ENCODE results near the gene CSTPP1.
"Not testable (repeated sequence)": the region's sequence is repeated elsewhere in the genome, so short reads cannot be mapped to it uniquely, and the experiment has no call there.

Gene CSTPP1

DNA sequence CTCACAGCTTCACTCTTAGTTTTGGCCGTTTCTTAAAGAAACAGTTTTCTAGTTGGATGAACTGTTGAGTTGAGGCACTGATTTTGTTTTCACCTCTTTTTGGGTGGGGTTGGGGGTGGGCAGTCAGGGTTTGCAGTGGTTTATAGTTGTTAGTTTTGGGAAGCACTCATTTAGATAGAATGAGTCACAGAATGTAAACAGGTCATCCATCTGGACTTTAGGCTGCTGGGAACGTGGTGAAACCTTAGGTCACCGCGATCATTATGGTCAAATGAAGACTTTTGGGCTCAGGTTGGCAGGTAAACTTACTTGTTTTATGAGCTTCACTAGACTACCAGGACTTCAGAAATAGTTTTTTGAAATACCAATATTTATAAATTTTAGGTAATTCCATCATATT lies 48.4 kb downstream of the CSTPP1 start:
- Histone ChIP-seq H3K27ac (replicated peaks; ENCODE audit: low read length) (no peak overlapping the region), H3K79me1 (ENCODE audit: low read depth, low read length) (no peaks in the 10 kb centered on the region), H3K36me3 (replicated peaks in 1 of 2; ENCODE audit: control insufficient read depth in 2 of 2, insufficient read depth in 2 of 2, low read length in 2 of 2) (peaks cover 0 to 27% of the 10 kb centered on the region in 2 donors), H3K14ac (ENCODE audit: low read length) (no peak overlapping the region), H3K4me1 (ENCODE audit: control insufficient read depth in 2 of 2, insufficient read depth in 1 of 2, low read depth in 1 of 2, low read length in 2 of 2) (no peaks in the 10 kb centered on the region), H2BK5ac (ENCODE audit: low read length) (no peak overlapping the region), H3K27me3 (ENCODE audit: control insufficient read depth in 3 of 3, insufficient read depth in 3 of 3, low read depth in 1 of 3, low read length in 3 of 3) (no peaks in the 10 kb centered on the region), H3K9me3 (replicated peaks in 1 of 2; ENCODE audit: control insufficient read depth in 2 of 2, insufficient read depth in 1 of 2, low read depth in 1 of 2, low read length in 2 of 2) (peaks cover 0 to 7% of the 10 kb centered on the region in 2 donors), H3K9ac (ENCODE audit: low read depth, low read length, poor library complexity) (no peak overlapping the region), H3K18ac (ENCODE audit: low read length) (no peak overlapping the region), H4K8ac (ENCODE audit: low read depth, low read length) (no peak overlapping the region), H4K91ac (ENCODE audit: low read depth, low read length, poor library complexity) (no peak overlapping the region), H3K23ac (ENCODE audit: low read depth, low read length, poor library complexity) (no peak overlapping the region), H3K4ac (ENCODE audit: low read length) (no peak overlapping the region), H3K4me2 (ENCODE audit: insufficient read depth, low read length, poor library complexity, severe bottlenecking) (no peak overlapping the region), H2BK15ac (ENCODE audit: low read length) (no peak overlapping the region), H2AFZ (ENCODE audit: low read length) (no peak overlapping the region), H2BK120ac (ENCODE audit: low read depth, low read length) (no peak overlapping the region), H2BK12ac (ENCODE audit: low read length) (no peak overlapping the region), H2AK5ac (ENCODE audit: low read depth, low read length) (no peak overlapping the region), H3K4me3 (ENCODE audit: low read length in 2 of 2) (no peak overlapping the region)
- no CpG with 5 or more reads among the region's 4 CpGs for WGBS, 2 donors (ENCODE audit: extremely low coverage in 2 of 2, insufficient read length in 2 of 2, insufficient replicate concordance in 1 of 2)
- no peak for DNase-seq (ENCODE audit: low spot score)

DNA sequence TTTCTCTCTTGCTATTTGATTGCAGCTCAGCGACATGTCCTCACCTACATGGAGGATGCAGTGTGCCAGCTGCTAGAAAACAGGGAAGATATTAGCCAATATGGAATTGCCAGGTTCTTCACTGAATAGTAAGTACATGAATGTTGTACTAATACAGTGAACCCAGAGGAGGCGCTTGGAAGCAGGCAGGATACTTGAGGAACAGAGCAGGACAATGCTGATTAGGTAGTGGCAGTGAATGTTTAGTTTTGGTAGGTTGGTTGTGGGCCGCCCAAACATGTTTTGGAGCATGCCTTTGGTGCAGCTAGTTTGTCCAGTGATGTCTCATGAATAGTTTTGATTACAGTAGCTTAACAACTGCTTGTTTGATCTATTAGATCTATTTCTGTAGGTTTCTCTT lies 50.6 kb downstream of the CSTPP1 start:
- no peak overlapping the region for H4K91ac ChIP-seq (ENCODE audit: low read depth, low read length, poor library complexity)
- H3K18ac ChIP-seq (ENCODE audit: low read length): no peak overlapping the region
- no peak overlapping the region for H3K14ac ChIP-seq (ENCODE audit: low read length)
- no peaks in the 10 kb centered on the region for H3K27me3 ChIP-seq (ENCODE audit: control insufficient read depth in 3 of 3, insufficient read depth in 3 of 3, low read depth in 1 of 3, low read length in 3 of 3)
- H2BK5ac ChIP-seq (ENCODE audit: low read length): no peak overlapping the region
- no peak overlapping the region for H3K4me3 ChIP-seq (ENCODE audit: low read length in 2 of 2)
- no peak overlapping the region for H3K9ac ChIP-seq (ENCODE audit: low read depth, low read length, poor library complexity)
- no peak overlapping the region for H2AFZ ChIP-seq (ENCODE audit: low read length)
- peaks cover 0 to 10% of the 10 kb centered on the region in 2 donors for H3K9me3 ChIP-seq (replicated peaks in 1 of 2; ENCODE audit: control insufficient read depth in 2 of 2, insufficient read depth in 1 of 2, low read depth in 1 of 2, low read length in 2 of 2)
- H2BK15ac ChIP-seq (ENCODE audit: low read length): no peak overlapping the region
- WGBS, 2 donors (ENCODE audit: extremely low coverage in 2 of 2, insufficient read length in 2 of 2, insufficient replicate concordance in 1 of 2): no CpG with 5 or more reads among the region's 3 CpGs
- no peak overlapping the region for H3K4me2 ChIP-seq (ENCODE audit: insufficient read depth, low read length, poor library complexity, severe bottlenecking)
- no peaks in the 10 kb centered on the region for H3K4me1 ChIP-seq (ENCODE audit: control insufficient read depth in 2 of 2, insufficient read depth in 1 of 2, low read depth in 1 of 2, low read length in 2 of 2)
- H3K27ac ChIP-seq (replicated peaks; ENCODE audit: low read length): no peak overlapping the region
- H3K36me3 ChIP-seq (replicated peaks in 1 of 2; ENCODE audit: control insufficient read depth in 2 of 2, insufficient read depth in 2 of 2, low read length in 2 of 2): peaks cover 0 to 31% of the 10 kb centered on the region in 2 donors
- H2BK120ac ChIP-seq (ENCODE audit: low read depth, low read length): no peak overlapping the region
- no peak overlapping the region for H3K23ac ChIP-seq (ENCODE audit: low read depth, low read length, poor library complexity)
- no peaks in the 10 kb centered on the region for H3K79me1 ChIP-seq (ENCODE audit: low read depth, low read length)
- no peak for DNase-seq (ENCODE audit: low spot score)
- no peak overlapping the region for H4K8ac ChIP-seq (ENCODE audit: low read depth, low read length)
- H2AK5ac ChIP-seq (ENCODE audit: low read depth, low read length): no peak overlapping the region
- H2BK12ac ChIP-seq (ENCODE audit: low read length): no peak overlapping the region
- no peak overlapping the region for H3K4ac ChIP-seq (ENCODE audit: low read length)

DNA sequence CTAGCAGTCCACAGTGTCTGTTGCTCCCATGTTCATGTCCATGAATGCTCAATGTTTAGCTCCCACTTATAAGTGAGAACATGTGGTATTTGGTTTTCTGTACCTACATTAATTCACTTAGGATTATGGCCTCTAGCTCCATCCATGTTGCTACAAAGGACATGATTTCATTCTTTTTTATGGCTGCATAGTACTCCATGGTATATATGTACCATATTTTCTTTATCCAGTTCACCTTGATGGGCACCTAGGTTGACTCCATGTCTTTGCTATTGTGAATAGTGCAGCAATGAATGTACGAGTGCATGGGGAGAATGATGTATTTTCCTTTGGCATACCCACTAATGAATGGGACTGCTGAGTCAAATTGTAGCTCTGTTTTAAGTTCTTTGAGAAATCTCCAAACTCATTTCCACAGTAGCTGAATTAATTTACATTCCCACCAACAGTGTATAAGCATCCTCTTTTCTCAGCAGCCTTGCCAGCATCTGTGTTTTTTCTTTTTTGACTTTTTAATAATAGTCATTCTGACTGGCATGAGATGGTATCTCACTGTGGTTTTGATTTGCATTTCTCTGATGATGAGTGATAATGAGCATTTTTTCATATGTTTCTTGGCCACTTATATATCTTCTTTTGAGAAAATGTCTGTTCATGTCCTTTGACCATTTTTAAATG lies 53.4 kb downstream of the CSTPP1 start:
- H3K18ac ChIP-seq (ENCODE audit: low read length); H2BK5ac ChIP-seq (ENCODE audit: low read length); H4K8ac ChIP-seq (ENCODE audit: low read depth, low read length); DNase-seq (ENCODE audit: low spot score); H3K4me3 ChIP-seq (ENCODE audit: low read length in 2 of 2); H2BK12ac ChIP-seq (ENCODE audit: low read length); H3K79me1 ChIP-seq (ENCODE audit: low read depth, low read length); H3K27me3 ChIP-seq (ENCODE audit: control insufficient read depth in 3 of 3, insufficient read depth in 3 of 3, low read depth in 1 of 3, low read length in 3 of 3); H2AK5ac ChIP-seq (ENCODE audit: low read depth, low read length); H3K9me3 ChIP-seq (replicated peaks in 1 of 2; ENCODE audit: control insufficient read depth in 2 of 2, insufficient read depth in 1 of 2, low read depth in 1 of 2, low read length in 2 of 2); H4K91ac ChIP-seq (ENCODE audit: low read depth, low read length, poor library complexity); H3K27ac ChIP-seq (replicated peaks; ENCODE audit: low read length); H3K4ac ChIP-seq (ENCODE audit: low read length); H3K9ac ChIP-seq (ENCODE audit: low read depth, low read length, poor library complexity); H2BK120ac ChIP-seq (ENCODE audit: low read depth, low read length); H2BK15ac ChIP-seq (ENCODE audit: low read length); H3K14ac ChIP-seq (ENCODE audit: low read length); H2AFZ ChIP-seq (ENCODE audit: low read length); H3K4me2 ChIP-seq (ENCODE audit: insufficient read depth, low read length, poor library complexity, severe bottlenecking); H3K4me1 ChIP-seq (ENCODE audit: control insufficient read depth in 2 of 2, insufficient read depth in 1 of 2, low read depth in 1 of 2, low read length in 2 of 2); H3K23ac ChIP-seq (ENCODE audit: low read depth, low read length, poor library complexity): not testable (repeated sequence)
- peaks cover 0 to 31% of the 10 kb centered on the region in 2 donors for H3K36me3 ChIP-seq (replicated peaks in 1 of 2; ENCODE audit: control insufficient read depth in 2 of 2, insufficient read depth in 2 of 2, low read length in 2 of 2)
- no CpG with 5 or more reads among the region's 1 CpG for WGBS, 2 donors (ENCODE audit: extremely low coverage in 2 of 2, insufficient read length in 2 of 2, insufficient replicate concordance in 1 of 2)

DNA sequence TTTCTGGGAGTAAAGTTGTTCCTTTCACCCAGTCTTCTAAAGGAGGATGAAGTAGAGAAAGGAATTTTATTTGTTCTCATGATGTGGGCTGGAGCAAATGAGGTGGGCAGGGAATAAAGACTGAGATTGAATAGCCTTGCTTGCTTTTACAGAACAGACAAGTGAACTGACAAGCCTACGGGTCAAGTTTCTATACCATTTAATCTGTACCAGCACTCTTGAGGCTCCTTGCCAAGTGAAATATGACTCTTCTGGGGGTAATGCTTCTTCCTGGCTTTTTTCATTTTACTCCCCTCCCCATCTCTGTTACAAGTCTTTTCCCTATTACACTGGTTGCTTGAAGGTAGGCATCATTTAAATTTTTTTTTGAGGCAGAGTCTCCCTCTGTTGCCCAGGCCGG lies 54.8 kb downstream of the CSTPP1 start:
- Histone ChIP-seq H3K9me3 (replicated peaks in 1 of 2; ENCODE audit: control insufficient read depth in 2 of 2, insufficient read depth in 1 of 2, low read depth in 1 of 2, low read length in 2 of 2) (peaks cover 0 to 10% of the 10 kb centered on the region in 2 donors), H2BK5ac (ENCODE audit: low read length) (no peak overlapping the region), H2BK120ac (ENCODE audit: low read depth, low read length) (no peak overlapping the region), H2BK12ac (ENCODE audit: low read length) (no peak overlapping the region), H4K91ac (ENCODE audit: low read depth, low read length, poor library complexity) (no peak overlapping the region), H3K4me2 (ENCODE audit: insufficient read depth, low read length, poor library complexity, severe bottlenecking) (peak overlapping the region; percentile 11), H3K23ac (ENCODE audit: low read depth, low read length, poor library complexity) (no peak overlapping the region), H2BK15ac (ENCODE audit: low read length) (no peak overlapping the region), H3K9ac (ENCODE audit: low read depth, low read length, poor library complexity) (no peak overlapping the region), H3K4me1 (ENCODE audit: control insufficient read depth in 2 of 2, insufficient read depth in 1 of 2, low read depth in 1 of 2, low read length in 2 of 2) (no peaks in the 10 kb centered on the region), H3K4ac (ENCODE audit: low read length) (no peak overlapping the region), H3K4me3 (ENCODE audit: low read length in 2 of 2) (no peak overlapping the region), H4K8ac (ENCODE audit: low read depth, low read length) (no peak overlapping the region), H3K79me1 (ENCODE audit: low read depth, low read length) (no peaks in the 10 kb centered on the region), H2AK5ac (ENCODE audit: low read depth, low read length) (no peak overlapping the region), H3K18ac (ENCODE audit: low read length) (no peak overlapping the region), H3K14ac (ENCODE audit: low read length) (no peak overlapping the region), H3K36me3 (replicated peaks in 1 of 2; ENCODE audit: control insufficient read depth in 2 of 2, insufficient read depth in 2 of 2, low read length in 2 of 2) (peaks cover 0 to 31% of the 10 kb centered on the region in 2 donors), H3K27ac (replicated peaks; ENCODE audit: low read length) (peak overlapping the region; percentile 2), H3K27me3 (ENCODE audit: control insufficient read depth in 3 of 3, insufficient read depth in 3 of 3, low read depth in 1 of 3, low read length in 3 of 3) (no peaks in the 10 kb centered on the region), H2AFZ (ENCODE audit: low read length) (no peak overlapping the region)
- DNase-seq (ENCODE audit: low spot score): no peak
- no CpG with 5 or more reads among the region's 2 CpGs for WGBS, 2 donors (ENCODE audit: extremely low coverage in 2 of 2, insufficient read length in 2 of 2, insufficient replicate concordance in 1 of 2)

Data from neuronal stem cell (in vitro differentiated cells).